MG63 (cell line): ENCODE results near the gene MALSU1. TPM values are rescaled to one million over a fixed set of nuclear protein-coding genes. Genes with fewer than 3 reads are reported as not detected.
A peak's percentile ranks its signal among the peaks of the same experiment; 100 is the strongest.
"Not testable (repeated sequence)": the region's sequence is repeated elsewhere in the genome, so short reads cannot be mapped to it uniquely, and the experiment has no call there.

ENCODE experiments used
- DNase-seq: peaks from one replicate; pipeline ENCODE4 v3.0.0-alpha.2; 2020
- H3K27me3 ChIP-seq: fragments of 250-450 bp; sonication (Bioruptor Pico); 2 replicates; pipeline ENCODE4 v1.5.1; 2020; ENCODE audit warnings: mild to moderate bottlenecking, moderate library complexity
- H3K36me3 ChIP-seq: fragments of 250-450 bp; sonication (Bioruptor Pico); 2 replicates; pipeline ENCODE4 v1.5.1; 2020; ENCODE audit warnings: mild to moderate bottlenecking, moderate library complexity
- H3K4me3 ChIP-seq: fragments of 250-450 bp; sonication (Bioruptor Pico); 2 replicates; pipeline ENCODE4 v1.5.1; 2020; ENCODE audit warnings: mild to moderate bottlenecking, moderate library complexity
- H3K9me3 ChIP-seq: fragments of 250-450 bp; sonication (Bioruptor Pico); 2 replicates; pipeline ENCODE4 v1.5.1; 2020; ENCODE audit warnings: mild to moderate bottlenecking, moderate library complexity
- total RNA-seq: library from RNA; depleted of rRNA; stranded (reverse); fragments of >200 nt; shearing (Covaris generic); gene quantifications from 2 replicates; pipeline ENCODE4 v1.2.3, GENCODE V29; 2014; ENCODE audit warnings: low replicate concordance

The MALSU1 gene
- total RNA-seq, 1 experiment from 2014 or later, result 70.8 TPM

GRCh38 chr7:23308754-23309153, 9.6 kb downstream of the MALSU1 start:
- DNase-seq, result no peak
- Histone ChIP-seq H3K36me3 (peaks cover 94% of the 10 kb centered on the region), H3K4me3 (no peak overlapping the region), H3K9me3 (no peaks in the 10 kb centered on the region; the same call in 1 of the 2 replicates), H3K27me3 (no peaks in the 10 kb centered on the region)

DNA sequence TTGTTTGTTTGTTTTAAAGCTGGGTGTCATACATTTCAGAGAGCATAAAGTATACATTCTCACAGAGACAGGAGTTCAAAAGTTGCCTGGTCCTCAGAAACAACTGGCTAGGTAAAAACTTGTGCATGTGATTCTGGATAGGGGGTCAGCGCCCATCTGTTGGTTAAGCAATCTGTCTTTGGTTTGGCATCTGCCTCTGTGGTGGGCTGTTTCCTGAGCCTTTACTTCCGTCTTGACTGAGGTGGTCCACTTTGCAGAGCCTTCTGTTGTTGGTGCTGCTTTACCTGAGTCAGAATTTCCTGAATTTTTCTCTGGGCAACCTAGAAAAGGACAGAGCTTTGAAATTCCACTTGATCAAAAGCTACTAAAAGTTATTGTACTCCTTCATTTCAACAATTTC, 13.0 kb downstream of the MALSU1 start:
- not testable (repeated sequence) for H3K9me3 ChIP-seq, H3K4me3 ChIP-seq, H3K27me3 ChIP-seq, DNase-seq
- peaks cover 86% of the 10 kb centered on the region for H3K36me3 ChIP-seq

- no peaks in the 10 kb centered on the region for H3K9me3 ChIP-seq
- H3K4me3 ChIP-seq, result no peak overlapping the region
- no peaks in the 10 kb centered on the region for H3K27me3 ChIP-seq
- H3K36me3 ChIP-seq, result peaks cover 78% of the 10 kb centered on the region
- DNase-seq, result peak; percentile 57
Measured at GRCh38 chr7:23315366-23315765, 16.2 kb downstream of the MALSU1 start.

DNA sequence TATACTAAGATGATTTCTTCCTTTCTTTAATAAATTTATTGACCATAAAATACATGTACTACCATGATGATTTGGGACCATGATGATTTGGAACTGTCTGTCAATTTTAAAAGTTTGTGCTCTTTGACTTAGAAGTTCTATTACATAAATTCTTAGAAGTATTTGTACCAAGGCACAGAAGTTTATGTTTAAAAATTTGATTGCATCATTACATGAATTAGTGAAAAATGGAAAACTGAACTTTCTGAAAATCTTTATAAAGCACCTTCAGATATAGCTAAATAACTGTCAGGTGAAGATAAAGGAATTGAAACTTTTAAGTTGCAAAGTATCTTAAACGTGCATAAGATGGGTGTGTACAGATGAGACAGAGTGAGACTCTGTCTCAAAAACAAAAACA, 32.0 kb downstream of the MALSU1 start:
- no peaks in the 10 kb centered on the region for H3K27me3 ChIP-seq
- no peak overlapping the region for H3K4me3 ChIP-seq
- DNase-seq, result no peak
- no peaks in the 10 kb centered on the region for H3K9me3 ChIP-seq
- peaks cover 56% of the 10 kb centered on the region for H3K36me3 ChIP-seq

DNA sequence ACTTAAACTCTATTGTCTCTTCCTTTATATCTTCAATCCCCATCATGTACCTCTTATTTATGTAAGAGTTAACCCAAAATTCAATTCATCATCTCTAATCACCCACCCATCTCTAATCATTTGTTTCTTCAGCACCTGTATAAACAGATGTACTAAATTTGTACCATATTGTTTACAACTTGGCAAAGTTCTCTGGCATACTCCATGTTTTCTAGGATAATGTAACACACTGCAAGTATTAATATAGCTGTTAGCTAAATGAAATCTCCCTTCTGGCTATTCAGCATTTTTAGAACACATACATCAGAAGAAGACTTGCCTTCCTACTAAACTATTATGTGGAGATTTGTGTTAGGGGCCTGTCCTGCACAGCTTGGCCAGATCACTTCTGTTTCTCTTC, 33.1 kb downstream of the MALSU1 start:
- no peak for DNase-seq

GRCh38 chr7:23332910-23333612, 33.9 kb downstream of the MALSU1 start:
- Histone ChIP-seq H3K9me3 (no peaks in the 10 kb centered on the region), H3K36me3 (peaks cover 55% of the 10 kb centered on the region), H3K27me3 (no peaks in the 10 kb centered on the region), H3K4me3 (no peak overlapping the region)
- no peak for DNase-seq

More for the DNA sequence above, 33.1 kb downstream of the MALSU1 start:
- Histone ChIP-seq H3K27me3 (no peaks in the 10 kb centered on the region), H3K4me3 (no peak overlapping the region), H3K36me3 (peaks cover 56% of the 10 kb centered on the region), H3K9me3 (no peaks in the 10 kb centered on the region)

GRCh38 chr7:23333671-23334246, 34.6 kb downstream of the MALSU1 start:
- H3K36me3 ChIP-seq, result peaks cover 55% of the 10 kb centered on the region
- H3K27me3 ChIP-seq, result no peaks in the 10 kb centered on the region
- H3K9me3 ChIP-seq, result no peaks in the 10 kb centered on the region
- H3K4me3 ChIP-seq, result no peak overlapping the region
- peak; percentile 67 for DNase-seq

DNA sequence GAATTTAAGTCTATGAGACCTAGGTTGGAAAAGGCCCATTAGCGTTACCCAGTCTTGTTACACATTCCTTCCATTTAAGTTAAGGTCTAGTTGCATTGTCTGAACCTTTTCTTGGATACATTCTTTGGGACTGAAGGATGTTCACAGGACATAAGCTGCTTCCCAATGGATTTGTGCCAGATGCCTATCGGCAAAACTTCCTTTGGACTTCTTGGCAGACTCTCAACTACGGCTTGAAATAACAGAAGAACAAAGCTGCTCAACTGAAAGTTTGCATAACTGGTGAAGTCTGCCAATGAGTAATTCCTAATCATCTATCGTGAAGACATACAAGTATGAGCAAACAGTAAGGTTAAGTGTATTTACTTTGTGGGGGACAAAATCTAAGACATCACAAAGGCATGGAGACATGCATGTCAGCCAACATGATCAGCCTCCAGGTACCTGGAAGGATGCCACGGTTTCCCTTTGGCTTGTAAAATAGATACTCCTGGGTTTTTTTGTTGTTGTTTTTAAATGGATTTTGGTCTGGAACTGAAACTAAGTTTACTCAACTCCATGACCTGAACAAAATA, 35.4 kb downstream of the MALSU1 start:
- DNase-seq, result peak; percentile 77
- no peaks in the 10 kb centered on the region for H3K27me3 ChIP-seq
- H3K9me3 ChIP-seq, result no peaks in the 10 kb centered on the region
- H3K36me3 ChIP-seq, result peaks cover 57% of the 10 kb centered on the region
- H3K4me3 ChIP-seq, result no peak overlapping the region

- Histone ChIP-seq H3K27me3 (no peaks in the 10 kb centered on the region), H3K4me3 (no peak overlapping the region), H3K36me3 (peaks cover 56% of the 10 kb centered on the region), H3K9me3 (no peaks in the 10 kb centered on the region)
- DNase-seq, result no peak
Measured at GRCh38 chr7:23335136-23335535, 36.0 kb downstream of the MALSU1 start.

GRCh38 chr7:23335621-23336020, 36.5 kb downstream of the MALSU1 start:
- H3K27me3 ChIP-seq, result no peaks in the 10 kb centered on the region
- no peak overlapping the region for H3K4me3 ChIP-seq
- peak; percentile 84 for DNase-seq
- no peaks in the 10 kb centered on the region for H3K9me3 ChIP-seq
- peaks cover 61% of the 10 kb centered on the region for H3K36me3 ChIP-seq

DNA sequence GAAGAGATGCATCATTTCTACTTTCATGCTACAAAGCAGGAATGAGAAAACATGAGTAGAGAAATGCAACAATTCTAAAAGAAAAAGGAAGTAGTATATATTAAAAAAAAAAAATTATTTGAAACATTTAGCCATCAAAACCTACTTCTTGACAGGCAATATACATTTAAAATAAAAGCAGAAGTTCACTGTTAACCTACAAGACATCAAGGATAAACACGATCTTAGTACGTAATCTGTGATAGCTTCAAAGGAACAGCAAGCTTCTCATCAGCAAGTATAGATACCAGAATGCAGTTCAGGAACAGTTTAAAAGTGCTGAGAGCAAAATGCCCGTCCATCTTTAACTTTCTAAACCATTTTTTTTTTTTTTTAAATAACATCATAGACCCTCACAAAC, 36.9 kb downstream of the MALSU1 start:
- Histone ChIP-seq H3K9me3 (no peaks in the 10 kb centered on the region), H3K36me3 (peaks cover 59% of the 10 kb centered on the region), H3K27me3 (no peaks in the 10 kb centered on the region), H3K4me3 (no peak overlapping the region)
- no peak for DNase-seq

GRCh38 chr7:23336799-23337283, 37.7 kb downstream of the MALSU1 start:
- H3K4me3 ChIP-seq, result no peak overlapping the region
- H3K36me3 ChIP-seq, result peaks cover 59% of the 10 kb centered on the region
- H3K27me3 ChIP-seq, result no peaks in the 10 kb centered on the region
- H3K9me3 ChIP-seq, result no peaks in the 10 kb centered on the region
- DNase-seq, result no peak

DNA sequence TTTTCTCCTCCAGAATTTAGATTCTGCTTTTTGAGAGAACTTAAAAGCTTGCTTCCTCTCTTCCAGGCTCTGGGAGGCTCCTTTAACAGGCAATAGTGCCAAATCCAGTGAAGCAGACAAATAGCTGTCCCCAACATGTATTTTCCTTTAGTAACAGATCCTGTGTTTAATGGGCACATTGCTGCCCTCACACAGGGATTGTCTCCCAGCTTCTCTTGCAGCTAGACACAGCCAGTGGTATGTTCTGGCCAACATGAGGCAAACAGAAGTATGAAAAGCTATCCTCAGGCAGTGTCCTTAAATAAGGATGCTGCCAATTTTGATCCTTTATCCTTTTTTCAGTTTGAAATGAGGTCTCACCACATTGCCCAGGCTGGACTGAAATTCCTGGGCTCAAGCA, 38.2 kb downstream of the MALSU1 start:
- Histone ChIP-seq H3K9me3 (no peaks in the 10 kb centered on the region), H3K27me3 (no peaks in the 10 kb centered on the region), H3K36me3 (peaks cover 59% of the 10 kb centered on the region), H3K4me3 (no peak overlapping the region)
- no peak for DNase-seq

DNA sequence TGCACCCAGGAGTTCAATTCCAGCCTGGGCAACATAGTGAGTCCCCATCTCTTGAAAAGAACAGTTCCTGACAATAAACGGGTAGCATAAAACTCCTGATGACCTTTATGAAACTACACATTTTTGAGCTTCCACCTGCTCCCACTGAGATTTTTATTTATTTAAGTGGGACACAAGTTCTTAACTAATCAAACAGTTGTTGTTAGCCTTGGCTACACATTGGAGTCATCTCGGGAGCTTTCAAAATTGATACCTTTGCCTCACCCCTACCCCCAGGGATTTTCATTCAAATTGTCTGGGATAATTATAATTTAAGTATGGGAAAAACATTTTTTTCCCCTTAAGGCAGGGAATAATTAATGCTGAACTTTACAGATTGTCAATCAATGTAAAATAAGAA, 39.3 kb downstream of the MALSU1 start:
- Histone ChIP-seq H3K4me3 (no peak overlapping the region), H3K36me3 (peaks cover 61% of the 10 kb centered on the region), H3K27me3 (no peaks in the 10 kb centered on the region), H3K9me3 (no peaks in the 10 kb centered on the region)
- DNase-seq, result no peak

- H3K4me3 ChIP-seq, result no peak overlapping the region
- H3K36me3 ChIP-seq, result peaks cover 64% of the 10 kb centered on the region
Measured at GRCh38 chr7:23338863-23339262, 39.7 kb downstream of the MALSU1 start.

GRCh38 chr7:23341846-23342598, 42.9 kb downstream of the MALSU1 start:
- Histone ChIP-seq H3K36me3 (peaks cover 88% of the 10 kb centered on the region), H3K9me3 (no peaks in the 10 kb centered on the region), H3K27me3 (no peaks in the 10 kb centered on the region), H3K4me3 (no peak overlapping the region)
- DNase-seq, result no peak

More at GRCh38 chr7:23338863-23339262, 39.7 kb downstream of the MALSU1 start:
- no peaks in the 10 kb centered on the region for H3K9me3 ChIP-seq
- DNase-seq, result no peak
- H3K27me3 ChIP-seq, result no peaks in the 10 kb centered on the region

DNA sequence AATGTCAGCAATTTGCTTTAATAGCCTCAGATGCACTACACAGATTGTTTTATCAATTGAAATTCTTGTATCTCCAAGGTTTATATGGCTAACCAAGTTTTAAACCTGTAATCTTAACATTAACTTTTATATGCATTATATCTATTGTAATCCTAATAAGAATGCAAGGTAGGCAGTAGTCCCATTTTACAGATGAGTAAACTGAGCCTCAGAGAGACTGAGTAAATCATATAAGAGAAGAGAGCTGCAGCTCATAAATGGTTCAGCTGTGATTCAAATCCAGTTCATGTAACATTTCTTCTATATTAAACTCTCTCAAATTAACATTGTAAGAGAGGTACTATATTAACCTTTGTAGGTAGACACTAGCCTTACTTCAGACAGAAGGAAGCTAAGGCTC, 44.0 kb downstream of the MALSU1 start:
- no peak overlapping the region for H3K4me3 ChIP-seq
- no peaks in the 10 kb centered on the region for H3K9me3 ChIP-seq
- no peaks in the 10 kb centered on the region for H3K27me3 ChIP-seq
- no peak for DNase-seq
- peaks cover 84% of the 10 kb centered on the region for H3K36me3 ChIP-seq
